Measurements from ENCODE around the gene CDKAL1.

The CDKAL1 gene

DNA sequence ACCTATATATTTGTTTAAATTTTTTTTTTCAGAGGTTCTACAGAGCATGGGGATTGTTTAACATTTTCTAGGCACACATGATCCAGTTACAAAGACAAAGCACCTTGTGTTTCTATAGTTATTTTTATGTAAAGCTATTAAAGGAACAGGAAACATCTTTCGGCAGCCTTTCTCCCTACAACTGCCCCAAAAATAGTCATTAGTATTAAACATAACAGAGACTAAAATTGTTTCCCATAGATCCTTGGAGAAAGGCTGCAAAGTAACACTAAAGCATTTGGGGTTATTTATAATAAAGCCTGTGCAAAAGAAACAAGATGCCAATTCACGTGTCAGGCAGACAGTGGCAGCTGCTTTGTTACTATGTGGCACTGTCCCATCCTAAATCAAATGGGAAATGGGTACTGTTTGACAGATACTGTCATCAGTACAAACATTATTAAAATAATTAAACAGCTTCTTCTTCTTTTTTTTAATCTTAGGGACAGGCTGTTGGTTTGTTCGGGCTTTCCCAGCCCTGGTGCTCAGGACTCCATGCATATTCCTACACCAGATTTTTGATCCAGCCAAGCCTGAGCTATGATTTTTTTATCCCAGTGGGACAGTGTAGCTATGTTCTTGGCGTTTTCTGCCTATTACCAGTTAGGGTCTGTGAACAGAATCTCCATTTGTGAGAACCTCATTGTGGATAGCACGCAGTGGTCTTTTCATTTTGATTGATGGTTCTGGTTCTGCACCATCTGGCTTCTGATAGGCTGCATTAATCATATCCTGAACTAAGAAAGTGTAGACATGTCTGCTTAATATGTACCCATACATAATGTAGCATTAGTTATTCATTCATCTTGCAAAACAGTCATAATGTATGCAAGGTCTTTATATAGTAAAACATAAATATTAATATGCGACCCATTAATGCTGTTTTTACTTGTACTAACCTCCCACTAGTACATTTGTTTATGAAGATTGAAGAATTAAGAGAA lies 598.9 kb downstream of the CDKAL1 start:
- no peak overlapping the region for H3K4me3 ChIP-seq (ENCODE audit: low read length)
- TF ChIP-seq EZH2phosphoT487 (IDR thresholded peaks at IDR 0.05; ENCODE audit: low read length) (no peak), EZH2 (optimal IDR thresholded peaks at IDR 0.05; ENCODE audit: low read depth, low read length) (no peak)
- TF ChIP-seq, protein P1, sequence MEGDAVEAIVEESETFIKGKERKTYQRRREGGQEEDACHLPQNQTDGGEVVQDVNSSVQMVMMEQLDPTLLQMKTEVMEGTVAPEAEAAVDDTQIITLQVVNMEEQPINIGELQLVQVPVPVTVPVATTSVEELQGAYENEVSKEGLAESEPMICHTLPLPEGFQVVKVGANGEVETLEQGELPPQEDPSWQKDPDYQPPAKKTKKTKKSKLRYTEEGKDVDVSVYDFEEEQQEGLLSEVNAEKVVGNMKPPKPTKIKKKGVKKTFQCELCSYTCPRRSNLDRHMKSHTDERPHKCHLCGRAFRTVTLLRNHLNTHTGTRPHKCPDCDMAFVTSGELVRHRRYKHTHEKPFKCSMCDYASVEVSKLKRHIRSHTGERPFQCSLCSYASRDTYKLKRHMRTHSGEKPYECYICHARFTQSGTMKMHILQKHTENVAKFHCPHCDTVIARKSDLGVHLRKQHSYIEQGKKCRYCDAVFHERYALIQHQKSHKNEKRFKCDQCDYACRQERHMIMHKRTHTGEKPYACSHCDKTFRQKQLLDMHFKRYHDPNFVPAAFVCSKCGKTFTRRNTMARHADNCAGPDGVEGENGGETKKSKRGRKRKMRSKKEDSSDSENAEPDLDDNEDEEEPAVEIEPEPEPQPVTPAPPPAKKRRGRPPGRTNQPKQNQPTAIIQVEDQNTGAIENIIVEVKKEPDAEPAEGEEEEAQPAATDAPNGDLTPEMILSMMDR (IDR thresholded peaks at IDR 0.05; ENCODE audit: low read length): no peak
- no peaks in the 10 kb centered on the region for H3K27me3 ChIP-seq (replicated peaks; ENCODE audit: insufficient read depth, low read length)
- H3K9me3 ChIP-seq (replicated peaks; ENCODE audit: insufficient read depth, low read length): no peaks in the 10 kb centered on the region
- no peak overlapping the region for H3K9ac ChIP-seq (ENCODE audit: low read length)
- H4K20me1 ChIP-seq (ENCODE audit: insufficient read depth, low read length): no peaks in the 10 kb centered on the region
- H3K27ac ChIP-seq (ENCODE audit: low read length): no peak overlapping the region
- no peak for DNase-seq
- no peaks in the 10 kb centered on the region for H3K79me2 ChIP-seq (ENCODE audit: low read length)
- H3F3A ChIP-seq (ENCODE audit: insufficient read depth, low read length): no peaks in the 10 kb centered on the region
- H3K4me1 ChIP-seq (ENCODE audit: low read length): no peaks in the 10 kb centered on the region
- H3K36me3 ChIP-seq (replicated peaks; ENCODE audit: insufficient read depth, low read length): no peaks in the 10 kb centered on the region
- H3K9me2 ChIP-seq (replicated peaks; ENCODE audit: insufficient read depth, low read length): no peaks in the 10 kb centered on the region
- no peak overlapping the region for H3K4me2 ChIP-seq (ENCODE audit: low read depth, low read length)
- no peak overlapping the region for H2AFZ ChIP-seq (ENCODE audit: low read length)

DNA sequence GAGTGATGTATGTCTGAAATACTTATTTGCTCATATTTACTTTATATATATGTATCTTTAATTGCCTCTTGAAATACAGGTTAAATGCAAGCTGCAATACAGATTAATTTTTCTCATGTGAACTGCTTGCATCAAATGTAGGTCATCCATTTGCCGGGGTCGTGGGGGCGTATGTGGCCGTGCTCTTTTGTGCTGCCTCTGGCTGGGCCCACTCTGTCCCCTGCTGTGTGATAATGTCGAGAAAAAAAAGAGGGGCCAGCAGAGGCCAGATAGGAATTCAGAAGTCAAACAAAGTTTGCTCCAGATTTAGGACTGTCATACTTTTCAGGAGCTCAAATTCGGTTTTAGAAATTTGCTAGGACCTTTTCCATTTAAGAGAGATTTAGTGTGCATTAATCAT lies 599.6 kb downstream of the CDKAL1 start:
- no peaks in the 10 kb centered on the region for H4K20me1 ChIP-seq (ENCODE audit: insufficient read depth, low read length)
- H3K4me2 ChIP-seq (ENCODE audit: low read depth, low read length): no peak overlapping the region
- no peaks in the 10 kb centered on the region for H3K9me3 ChIP-seq (replicated peaks; ENCODE audit: insufficient read depth, low read length)
- no peaks in the 10 kb centered on the region for H3K79me2 ChIP-seq (ENCODE audit: low read length)
- TF ChIP-seq, protein P1 (IDR thresholded peaks at IDR 0.05; ENCODE audit: low read length): no peak
- no peak for TF ChIP-seq EZH2 (optimal IDR thresholded peaks at IDR 0.05; ENCODE audit: low read depth, low read length)
- no peak for TF ChIP-seq EZH2phosphoT487 (IDR thresholded peaks at IDR 0.05; ENCODE audit: low read length)
- H2AFZ ChIP-seq (ENCODE audit: low read length): no peak overlapping the region
- H3K9me2 ChIP-seq (replicated peaks; ENCODE audit: insufficient read depth, low read length): no peaks in the 10 kb centered on the region
- no peak overlapping the region for H3K4me3 ChIP-seq (ENCODE audit: low read length)
- H3K9ac ChIP-seq (ENCODE audit: low read length): no peak overlapping the region
- H3K27me3 ChIP-seq (replicated peaks; ENCODE audit: insufficient read depth, low read length): no peaks in the 10 kb centered on the region
- DNase-seq: no peak
- no peaks in the 10 kb centered on the region for H3K4me1 ChIP-seq (ENCODE audit: low read length)
- H3F3A ChIP-seq (ENCODE audit: insufficient read depth, low read length): no peaks in the 10 kb centered on the region
- H3K27ac ChIP-seq (ENCODE audit: low read length): no peak overlapping the region
- no peaks in the 10 kb centered on the region for H3K36me3 ChIP-seq (replicated peaks; ENCODE audit: insufficient read depth, low read length)

DNA sequence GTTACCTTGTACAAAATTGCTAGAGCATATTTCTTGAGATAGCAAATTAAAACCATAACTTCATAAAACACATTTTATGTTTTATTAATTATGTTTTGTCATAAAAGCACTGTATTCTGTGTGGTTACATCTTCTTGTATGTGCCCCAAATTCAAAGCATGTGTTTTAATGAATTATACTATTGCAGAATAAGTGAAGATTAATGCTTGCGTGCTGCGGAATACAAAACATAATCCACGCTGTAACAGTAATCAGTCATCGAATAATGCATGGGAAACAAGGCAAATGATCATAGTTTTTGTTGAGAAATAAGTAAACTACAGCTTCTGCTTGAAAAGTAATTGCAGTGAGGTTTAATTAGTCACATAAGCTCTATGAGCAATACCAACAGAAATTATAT lies 600.1 kb downstream of the CDKAL1 start:
- H2AFZ ChIP-seq (ENCODE audit: low read length): no peak overlapping the region
- no peaks in the 10 kb centered on the region for H3K79me2 ChIP-seq (ENCODE audit: low read length)
- H3K4me1 ChIP-seq (ENCODE audit: low read length): no peaks in the 10 kb centered on the region
- no peak overlapping the region for H3K4me2 ChIP-seq (ENCODE audit: low read depth, low read length)
- TF ChIP-seq, protein P1 (IDR thresholded peaks at IDR 0.05; ENCODE audit: low read length): no peak
- no peak for TF ChIP-seq EZH2 (optimal IDR thresholded peaks at IDR 0.05; ENCODE audit: low read depth, low read length)
- TF ChIP-seq EZH2phosphoT487 (IDR thresholded peaks at IDR 0.05; ENCODE audit: low read length): no peak
- H3K27ac ChIP-seq (ENCODE audit: low read length): no peak overlapping the region
- H3K4me3 ChIP-seq (ENCODE audit: low read length): no peak overlapping the region
- DNase-seq: no peak
- no peaks in the 10 kb centered on the region for H3K36me3 ChIP-seq (replicated peaks; ENCODE audit: insufficient read depth, low read length)
- H3K9me2 ChIP-seq (replicated peaks; ENCODE audit: insufficient read depth, low read length): no peaks in the 10 kb centered on the region
- H3K9ac ChIP-seq (ENCODE audit: low read length): no peak overlapping the region
- no peaks in the 10 kb centered on the region for H3K9me3 ChIP-seq (replicated peaks; ENCODE audit: insufficient read depth, low read length)
- no peaks in the 10 kb centered on the region for H4K20me1 ChIP-seq (ENCODE audit: insufficient read depth, low read length)
- H3F3A ChIP-seq (ENCODE audit: insufficient read depth, low read length): no peaks in the 10 kb centered on the region
- no peaks in the 10 kb centered on the region for H3K27me3 ChIP-seq (replicated peaks; ENCODE audit: insufficient read depth, low read length)
